IMR-90 (cell line): ENCODE data around the gene MEST. TPM values are rescaled to one million over a fixed set of nuclear protein-coding genes. Genes with fewer than 3 reads are reported as not detected.

Experiments used
- ATAC-seq: fragments of 200-7000 bp; cut with Tn5 transposase; 2 replicates; pipeline ENCODE4 v1.9.1; 2020; ENCODE audit warnings: low read depth, mild to moderate bottlenecking, moderate library complexity
- BruUV-seq: library from RNA; stranded (reverse); fragments of 400-500 nt; replicated peaks from 2 replicates; lab custom pipeline; 2021; lab: Mats Ljungman, UMichigan
- CTCF ChIA-PET: fragments of 300-600 bp; formaldehyde crosslinking; extraction: SDS; loops from one replicate; lab custom pipeline; 2021; ENCODE audit warnings: antibody characterized with exemption; lab: Yijun Ruan, JAX
- POLR2A ChIA-PET: fragments of 300-600 bp; sonication (Branson Sonifier 250); formaldehyde crosslinking; loops from one replicate; lab custom pipeline; 2022; ENCODE audit warnings: antibody characterized with exemption; ENCODE audit not compliant: unreplicated experiment; lab: Charles Lee
- DNase-seq: peaks from one replicate; pipeline ENCODE4 v3.0.0; 2013
- H2AFZ ChIP-seq: replicated peaks from 2 replicates; pipeline ENCODE3; 2013; ENCODE audit warnings: low read length, mild to moderate bottlenecking; ENCODE audit not compliant: poor library complexity
- H2AK5ac ChIP-seq: 2 replicates; pipeline ENCODE4 v1.6.1; 2013; ENCODE audit warnings: low read depth, low read length, inconsistent platforms
- H2AK9ac ChIP-seq: replicated peaks from 2 replicates; pipeline ENCODE3; 2013; ENCODE audit warnings: mild to moderate bottlenecking, low read depth, low read length, moderate library complexity; ENCODE audit not compliant: poor library complexity
- H2BK120ac ChIP-seq: 2 replicates; pipeline ENCODE4 v1.6.1; 2013; ENCODE audit warnings: low read depth, low read length, inconsistent platforms
- H2BK15ac ChIP-seq: 3 replicates; pipeline ENCODE4 v1.6.1; 2013; ENCODE audit warnings: low read depth, low read length, inconsistent platforms
- H2BK20ac ChIP-seq: 2 replicates; pipeline ENCODE4 v1.6.1; 2013; ENCODE audit warnings: low read depth, mild to moderate bottlenecking, inconsistent platforms, low read length, moderate library complexity
- H2BK5ac ChIP-seq: 2 replicates; pipeline ENCODE4 v1.6.1; 2013; ENCODE audit warnings: mild to moderate bottlenecking, low read depth, low read length, inconsistent platforms; ENCODE audit not compliant: poor library complexity, severe bottlenecking
- H3K14ac ChIP-seq: replicated peaks from 2 replicates; pipeline ENCODE4 v1.6.1; 2013; ENCODE audit warnings: low read depth, low read length, inconsistent platforms
- H3K18ac ChIP-seq: 2 replicates; pipeline ENCODE4 v1.6.1; 2013; ENCODE audit warnings: low read depth, low read length, control low read depth
- H3K23ac ChIP-seq: 2 replicates; pipeline ENCODE4 v1.6.1; 2013; ENCODE audit warnings: low read depth, low read length, inconsistent platforms
- H3K27ac ChIP-seq: 2 replicates; pipeline ENCODE4 v1.5.1; 2013; ENCODE audit warnings: mild to moderate bottlenecking, control low read depth, low read length; ENCODE audit not compliant: insufficient read depth
- H3K27me3 ChIP-seq: 2 replicates; pipeline ENCODE4 v1.6.1; 2013; ENCODE audit warnings: low read length; ENCODE audit not compliant: control insufficient read depth, insufficient read depth
- H3K36me3 ChIP-seq: 2 replicates; pipeline ENCODE4 v1.6.1; 2013; ENCODE audit warnings: low read length, mixed read lengths; ENCODE audit not compliant: control insufficient read depth, insufficient read depth
- H3K4ac ChIP-seq: 2 replicates; pipeline ENCODE4 v1.6.1; 2013; ENCODE audit warnings: low read depth, low read length, inconsistent platforms
- H3K4me1 ChIP-seq: 2 replicates; pipeline ENCODE4 v1.6.1; 2013; ENCODE audit warnings: low read length, mixed read lengths; ENCODE audit not compliant: control insufficient read depth, insufficient read depth
- H3K4me2 ChIP-seq: 2 replicates; pipeline ENCODE4 v1.6.1; 2013; ENCODE audit warnings: low read depth, mild to moderate bottlenecking, control low read depth, low read length, moderate library complexity
- H3K4me3 ChIP-seq: 2 replicates; pipeline ENCODE4 v1.5.1; 2013; ENCODE audit warnings: low read depth, mild to moderate bottlenecking, control low read depth, low read length, moderate library complexity; ENCODE audit not compliant: insufficient read depth
- H3K56ac ChIP-seq: 2 replicates; pipeline ENCODE4 v1.6.1; 2013; ENCODE audit warnings: low read length, inconsistent platforms; ENCODE audit not compliant: insufficient read depth; ENCODE audit errors: extremely low read depth
- H3K79me1 ChIP-seq, 2 experiments: 2 replicates each; pipeline ENCODE4 v1.6.1; 2013; ENCODE audit warnings: low read length in 2 of 2, inconsistent platforms in 1 of 2, low read depth in 1 of 2
- H3K9ac ChIP-seq: 2 replicates; pipeline ENCODE4 v1.6.1; 2013; ENCODE audit warnings: low read depth, low read length, control low read depth
- H3K9me1 ChIP-seq: 2 replicates; pipeline ENCODE4 v1.6.1; 2013; ENCODE audit warnings: low read length, inconsistent platforms; ENCODE audit not compliant: insufficient read depth
- H3K9me3 ChIP-seq: 2 replicates; pipeline ENCODE4 v1.6.1; 2013; ENCODE audit warnings: low read length; ENCODE audit not compliant: control insufficient read depth, insufficient read depth
- H4K20me1 ChIP-seq: 2 replicates; pipeline ENCODE4 v1.6.1; 2013; ENCODE audit warnings: low read length, inconsistent platforms; ENCODE audit not compliant: insufficient read depth
- H4K5ac ChIP-seq: 2 replicates; pipeline ENCODE4 v1.6.1; 2013; ENCODE audit warnings: mild to moderate bottlenecking, low read depth, low read length, control low read depth
- H4K8ac ChIP-seq, 2 experiments: 2 replicates each; pipeline ENCODE4 v1.6.1; 2013; ENCODE audit warnings: low read depth in 2 of 2, low read length in 2 of 2, control low read depth in 1 of 2, inconsistent platforms in 1 of 2
- H4K91ac ChIP-seq: 2 replicates; pipeline ENCODE4 v1.6.1; 2013; ENCODE audit warnings: low read depth, low read length, inconsistent platforms; ENCODE audit not compliant: insufficient read depth
- BHLHE40 ChIP-seq: fragments of 150-350 bp; IDR thresholded peaks from 2 replicates; pipeline ENCODE4 v1.6.1; 2016; ENCODE audit warnings: mild to moderate bottlenecking, low read depth, low read length
- CEBPB ChIP-seq: IDR thresholded peaks from 2 replicates; pipeline ENCODE4 v1.6.1; 2012; ENCODE audit warnings: low read depth, low read length, improper control_type of control experiment
- CHD1 ChIP-seq: IDR thresholded peaks from 2 replicates; pipeline ENCODE4 v1.6.1; 2012; ENCODE audit warnings: low read depth, low read length, improper control_type of control experiment
- CTCF ChIP-seq: conservative IDR thresholded peaks from 2 replicates; pipeline ENCODE4 v1.5.1; 2012; ENCODE audit warnings: mild to moderate bottlenecking, low read depth, low read length, improper control_type of control experiment
- ELK1 ChIP-seq: fragments of 150-350 bp; IDR thresholded peaks from 2 replicates; pipeline ENCODE4 v1.6.1; 2016; ENCODE audit warnings: low read depth, mild to moderate bottlenecking, low read length, moderate library complexity, borderline replicate concordance
- FOS ChIP-seq: fragments of 150-350 bp; IDR thresholded peaks from 2 replicates; pipeline ENCODE4 v1.6.1; 2016; ENCODE audit warnings: low read depth, low read length
- MAFK ChIP-seq: IDR thresholded peaks from 2 replicates; pipeline ENCODE4 v1.6.1; 2012; ENCODE audit warnings: low read depth, low read length, improper control_type of control experiment
- MAZ ChIP-seq: IDR thresholded peaks from 2 replicates; pipeline ENCODE4 v1.6.1; 2012; ENCODE audit warnings: low read depth, mild to moderate bottlenecking, low read length, improper control_type of control experiment, moderate library complexity, borderline replicate concordance
- MXI1 ChIP-seq: IDR thresholded peaks from 2 replicates; pipeline ENCODE4 v1.6.1; 2012; ENCODE audit warnings: low read depth, mild to moderate bottlenecking, low read length, moderate library complexity, borderline replicate concordance
- NFE2L2 ChIP-seq: fragments of 150-350 bp; IDR thresholded peaks from 2 replicates; pipeline ENCODE4 v1.6.1; 2016; ENCODE audit warnings: low read depth, mild to moderate bottlenecking, low read length
- POLR2A ChIP-seq: IDR thresholded peaks from 2 replicates; pipeline ENCODE4 v1.6.1; 2012; ENCODE audit warnings: mild to moderate bottlenecking, low read depth, low read length
- RAD21 ChIP-seq: IDR thresholded peaks from 2 replicates; pipeline ENCODE4 v1.6.1; 2012; ENCODE audit warnings: low read length, improper control_type of control experiment
- RCOR1 ChIP-seq: IDR thresholded peaks from 2 replicates; pipeline ENCODE4 v1.6.1; 2012; ENCODE audit warnings: mild to moderate bottlenecking, low read length, improper control_type of control experiment; ENCODE audit not compliant: insufficient replicate concordance
- RFX5 ChIP-seq: IDR thresholded peaks from 2 replicates; pipeline ENCODE4 v1.8.0; 2012; ENCODE audit warnings: low read depth, mild to moderate bottlenecking, low read length, moderate library complexity
- SMC3 ChIP-seq: fragments of 150-350 bp; IDR thresholded peaks from 2 replicates; pipeline ENCODE4 v1.6.1; 2016; ENCODE audit warnings: low read depth, mild to moderate bottlenecking, antibody characterized with exemption, low read length, moderate library complexity
- USF2 ChIP-seq: fragments of 150-350 bp; IDR thresholded peaks from 2 replicates; pipeline ENCODE4 v1.6.1; 2017; ENCODE audit warnings: mild to moderate bottlenecking, antibody characterized with exemption, low read length, low read depth
- WGBS, 2 experiments: methylation state at CpG; one replicate each; pipeline versions ENCODE4 v1.1.5 to v1.1.7; 2013; ENCODE audit warnings: missing lambda C conversion rate in 2 of 2; ENCODE audit not compliant: insufficient read length in 1 of 2; ENCODE audit errors: extremely low coverage in 2 of 2; 5-methylcytosine and 5-hydroxymethylcytosine counted together
- dilution Hi-C: fragments of 300-500 bp; cut with HindIII; formaldehyde crosslinking; loops from one replicate; pipeline ENCODE4 v1.14.3; 2018; ENCODE audit warnings: low sequenced_read_pairs; ENCODE audit not compliant: unreplicated experiment
- in situ Hi-C: fragments of 300-500 bp; cut with MboI; formaldehyde crosslinking; loops from 3 replicates; pipeline ENCODE4 v1.14.3; 2019; ENCODE audit warnings: low sequenced_read_pairs, inconsistent platforms, mixed read lengths
- intact Hi-C: fragments of 100-400 bp; cut with micrococcal nuclease; formaldehyde crosslinking; loops from 2 replicates; pipeline ENCODE4 v1.10.0; 2022
- polyA plus RNA-seq, 3 experiments: library from polyadenylated mRNA; depleted of rRNA; stranded (reverse); fragments of >200 nt; gene quantifications; 2 replicates each; pipeline ENCODE4 v1.2.3, GENCODE V29; 2012; ENCODE audit warnings: low replicate concordance in 1 of 3
- total RNA-seq: library from RNA; depleted of rRNA; stranded (reverse); fragments of >200 nt; gene quantifications from 2 replicates; pipeline ENCODE4 v1.2.3, GENCODE V29; 2012

Gene MEST
- total and polyA plus RNA-seq, 2 of the 4 experiments (the other 2 are of a cell fraction) = 219 to 317 TPM

GRCh38 chr7:130513447-130513846 lies 21.6 kb downstream of the MEST start:
- Histone ChIP-seq H4K20me1 (no peaks in the 10 kb centered on the region), H3K9me3 (no peaks in the 10 kb centered on the region), H3K9me1 (0 out of 2 replicates have a peak, but pooled peaks cover 3% of the 10 kb centered on the region), H3K4ac (no peak overlapping the region), H3K4me2 (no peak overlapping the region), H3K14ac (no peak overlapping the region), H4K91ac (no peak overlapping the region), H3K4me3 (no peak overlapping the region), H3K79me1 (no peaks in the 10 kb centered on the region), H3K27ac (no peak overlapping the region), H2BK20ac (no peak overlapping the region), H2BK15ac (no peak overlapping the region), H2AK9ac (no peak overlapping the region), H2BK5ac (no peak overlapping the region), H3K4me1 (no peaks in the 10 kb centered on the region), H3K27me3 (no peaks in the 10 kb centered on the region), H2AFZ (no peak overlapping the region), H4K5ac (no peak overlapping the region), H2AK5ac (no peak overlapping the region), H4K8ac (no peak overlapping the region), H3K23ac (no peak overlapping the region), H3K36me3 (peaks cover 6% of the 10 kb centered on the region; the same call in 1 of the 2 replicates), H3K18ac (no peak overlapping the region), H2BK120ac (no peak overlapping the region), H3K9ac (no peak overlapping the region), H3K56ac (no peak overlapping the region)
- no peak for DNase-seq
- TF ChIP-seq CHD1 (no peak), POLR2A (no peak), RCOR1 (no peak), FOS (no peak), NFE2L2 (no peak), RFX5 (no peak), MAZ (no peak), SMC3 (no peak), USF2 (no peak), CTCF (no peak), CEBPB (no peak), BHLHE40 (no peak), MAFK (no peak), ELK1 (no peak), RAD21 (no peak), MXI1 (no peak)
- dilution Hi-C loops = no loop called here
- WGBS, 2 experiments = 100% methylated on average over 1 of the region's 1 CpG; no CpG with 5 or more reads in 1 of the 2 experiments
- in situ Hi-C loops = no loop called here
- BruUV-seq = no TSS peak
- intact Hi-C loops = no loop called here
- ChIA-PET CTCF (no interaction called here), POLR2A (no interaction called here)
- no peak for ATAC-seq
